Right lobe of liver (tissue), 6 donors: ENCODE results near the gene GPR4. TPM values are rescaled to one million over a fixed set of nuclear protein-coding genes. Genes with fewer than 3 reads are reported as not detected.
"Not testable (repeated sequence)": the region's sequence is repeated elsewhere in the genome, so short reads cannot be mapped to it uniquely, and the experiment has no call there.

Experiments
- ATAC-seq, 4 donors: fragments of 200-7000 bp; cut with Tn5 transposase; one replicate each; pipeline ENCODE4 v1.9.1; 2020; ENCODE audit warnings: mild to moderate bottlenecking in 4 of 4, moderate library complexity in 4 of 4
- DNase-seq, 3 donors: peaks; one replicate each; pipeline ENCODE4 v3.0.0-alpha.2; 2020
- H3K27ac ChIP-seq, 3 donors: fragments of 200-600 bp; one replicate each; pipeline ENCODE4 v1.8.0; 2022
- H3K27me3 ChIP-seq, 2 donors: fragments of 200-600 bp; one replicate each; pipeline ENCODE4 v1.8.0; 2022
- H3K36me3 ChIP-seq, 4 donors: fragments of 200-600 bp; sonication (generic) in 1 of 4; one replicate each; pipeline versions ENCODE4 v1.5.1 to v1.8.0; 2017 to 2022; ENCODE audit warnings: control low read depth in 1 of 4
- H3K4me1 ChIP-seq, 4 donors: fragments of 200-600 bp; sonication (generic) in 1 of 4; one replicate each; pipeline versions ENCODE4 v1.5.1 to v1.8.0; 2017 to 2022; ENCODE audit warnings: control low read depth in 1 of 4
- H3K4me3 ChIP-seq, 3 donors: fragments of 200-600 bp; one replicate each; pipeline ENCODE4 v1.8.0; 2022
- H3K9me3 ChIP-seq, 4 donors: fragments of 200-600 bp; sonication (generic) in 1 of 4; one replicate each; pipeline versions ENCODE4 v1.5.1 to v1.8.0; 2017 to 2022; ENCODE audit warnings: control low read depth in 1 of 4
- CTCF ChIP-seq, 4 donors: fragments of 200-600 bp in 3 of 4; fragments of 450-650 bp in 1 of 4; IDR thresholded peaks; one replicate each; pipeline versions ENCODE4 v1.5.1 to v1.8.0; 2016 to 2022; ENCODE audit warnings: antibody characterized with exemption in 4 of 4, mild to moderate bottlenecking in 2 of 4
- POLR2A ChIP-seq: fragments of 450-650 bp; IDR thresholded peaks from one replicate; pipeline ENCODE4 v1.6.1; 2017; ENCODE audit warnings: antibody characterized with exemption, mild to moderate bottlenecking
- WGBS: methylation state at CpG from one replicate; pipeline ENCODE4 v1.1.6; 2018; ENCODE audit warnings: low coverage, low lambda C conversion rate; ENCODE audit not compliant: insufficient coverage; ENCODE audit errors: missing lambda C conversion rate; 5-methylcytosine and 5-hydroxymethylcytosine counted together
- intact Hi-C, 2 donors: fragments of 100-400 bp; cut with DNase I; formaldehyde crosslinking; loops; one replicate each; pipeline versions ENCODE4 v1.11.2 to v1.14.1; 2022
- total RNA-seq, 6 experiments: library from RNA; depleted of rRNA in 2 of 6; stranded (reverse); fragments of >200 nt in 2 of 6; fragmentation: NEBNext Ultra II Directional in 3 of 6; extraction: Animal tissue kit (Norgen Biotek cat#: 25700) in 3 of 6; gene quantifications; one replicate each; pipeline versions ENCODE4 v1.1.0 to v1.2.4, GENCODE V29; 2016 to 2023
- donor health status: DM: no; HTN: yes; CAD: no.
- donor health status: DM: no; HTN: no; CAD: no.
- donor health status: DM: no; HTN: no; CAD: no.
- donor health status: DM: no; HTN: yes; CAD: no.
- donor health status: DM: no; HTN: yes; CAD: no.

Gene GPR4
- total RNA-seq, 6 experiments from 2014 or later = 0.83 to 3.1 (median 1.3) TPM

GRCh38 chr19:45629704-45630103 lies 27.7 kb upstream of the GPR4 start:
- 84% methylated on average over 4 of the region's 4 CpGs for WGBS
- H3K4me1 ChIP-seq = no peaks in the 10 kb centered on the region
- DNase-seq (no peak), ATAC-seq (no peak)
- intact Hi-C loops = loop anchor here in 1 of 2 donors (10.0 kb wide), 1 partner anchor 105 kb away; no protein-coding TSS in a partner anchor
- H3K4me3 ChIP-seq = no peak overlapping the region
- no peaks in the 10 kb centered on the region for H3K27me3 ChIP-seq
- TF ChIP-seq POLR2A (no peak), CTCF (IDR thresholded peaks at IDR 0.05) (no peak)
- H3K27ac ChIP-seq = no peak overlapping the region
- no peaks in the 10 kb centered on the region for H3K9me3 ChIP-seq
- peaks cover 0 to 5% (median 2%) of the 10 kb centered on the region in 4 donors for H3K36me3 ChIP-seq

DNA sequence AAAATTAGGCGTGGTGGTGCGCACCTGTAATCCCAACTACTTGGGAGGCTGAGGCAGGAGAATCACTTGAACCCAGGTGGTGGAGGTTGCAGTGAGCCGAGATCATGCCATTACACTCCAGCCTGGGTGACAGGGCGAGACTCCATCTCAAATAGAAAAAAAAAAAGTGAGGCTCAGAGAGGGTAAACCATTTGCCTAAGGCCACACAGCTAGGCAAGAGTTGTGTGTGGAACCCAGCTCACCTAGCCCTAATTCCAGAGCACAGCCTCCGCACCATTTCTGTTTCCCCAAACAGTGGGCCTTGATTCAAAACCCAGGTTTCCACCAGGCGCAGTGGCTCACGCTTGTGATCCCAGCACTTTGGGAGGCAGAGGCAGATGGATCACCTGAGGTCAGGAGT lies 26.2 kb upstream of the GPR4 start:
- ATAC-seq, intact Hi-C loops, H3K4me3 ChIP-seq, H3K9me3 ChIP-seq, H3K4me1 ChIP-seq, H3K27ac ChIP-seq, H3K36me3 ChIP-seq, DNase-seq, H3K27me3 ChIP-seq: not testable (repeated sequence)
- 96% methylated on average over 5 of the region's 7 CpGs for WGBS

GRCh38 chr19:45623984-45624383 lies 22.0 kb upstream of the GPR4 start:
- ATAC-seq (no peak), DNase-seq (no peak)
- WGBS = 100% methylated on average over 1 of the region's 1 CpG
- no peaks in the 10 kb centered on the region for H3K27me3 ChIP-seq
- TF ChIP-seq POLR2A (no peak), CTCF (IDR thresholded peaks at IDR 0.05) (no peak)
- H3K4me1 ChIP-seq = no peaks in the 10 kb centered on the region
- intact Hi-C loops = no loop called here
- H3K36me3 ChIP-seq = peaks cover 0 to 8% (median 2%) of the 10 kb centered on the region in 4 donors
- no peaks in the 10 kb centered on the region for H3K9me3 ChIP-seq
- H3K27ac ChIP-seq = no peak overlapping the region
- H3K4me3 ChIP-seq = no peak overlapping the region

GRCh38 chr19:45621976-45622503 lies 20.0 kb upstream of the GPR4 start:
- peaks cover 0 to 2% (median 0%) of the 10 kb centered on the region in 4 donors for H3K36me3 ChIP-seq
- WGBS = 84% methylated on average over 3 of the region's 6 CpGs
- H3K27me3 ChIP-seq = no peaks in the 10 kb centered on the region
- no peaks in the 10 kb centered on the region for H3K9me3 ChIP-seq
- H3K4me3 ChIP-seq = no peak overlapping the region
- no peak for DNase-seq
- ATAC-seq = no peak
- H3K4me1 ChIP-seq = no peaks in the 10 kb centered on the region
- intact Hi-C loops = no loop called here
- H3K27ac ChIP-seq = no peak overlapping the region
- no peak for TF ChIP-seq POLR2A
- TF ChIP-seq CTCF (IDR thresholded peaks at IDR 0.05) = no peak

DNA sequence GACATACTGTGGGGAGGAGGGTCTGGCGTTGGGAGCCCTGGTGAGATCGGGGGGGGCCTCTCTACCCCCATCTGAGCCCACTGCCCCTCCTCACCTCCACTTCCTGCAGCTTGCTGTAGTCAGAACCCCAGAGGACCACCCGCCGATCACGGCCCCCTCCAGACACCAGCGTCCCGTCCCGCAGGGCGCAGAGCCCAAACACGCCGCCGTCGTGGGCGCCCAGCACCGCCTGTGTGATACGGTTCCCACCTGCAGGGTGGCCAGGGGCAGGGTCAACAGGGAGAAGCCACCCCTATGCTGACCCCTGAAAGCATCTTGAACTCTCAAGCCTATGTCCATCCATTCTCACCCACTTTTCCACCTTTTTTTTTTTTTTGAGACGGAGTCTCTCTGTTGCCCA lies 19.4 kb upstream of the GPR4 start:
- TF ChIP-seq CTCF (IDR thresholded peaks at IDR 0.05) (no peak), POLR2A (no peak)
- peak in 1 of 4 donors; percentile 19 for ATAC-seq
- Histone ChIP-seq H3K27ac (no peak overlapping the region), H3K9me3 (no peaks in the 10 kb centered on the region), H3K4me3 (no peak overlapping the region), H3K36me3 (peaks cover 0 to 2% (median under 1%) of the 10 kb centered on the region in 4 donors), H3K27me3 (no peaks in the 10 kb centered on the region), H3K4me1 (no peaks in the 10 kb centered on the region)
- DNase-seq = no peak
- WGBS = no CpG with 5 or more reads among the region's 17 CpGs
- intact Hi-C loops = no loop called here
